Sciatic nerve (tissue), 2 donors: Measurements from ENCODE around the gene SNRK. TPM values are rescaled to one million over a fixed set of nuclear protein-coding genes. Genes with fewer than 3 reads are reported as not detected.

ENCODE experiments used
- ATAC-seq: fragments of 200-7000 bp; cut with Tn5 transposase; one replicate; pipeline ENCODE4 v1.9.1; 2020; ENCODE audit warnings: mild to moderate bottlenecking, moderate library complexity
- DNase-seq: peaks from one replicate; pipeline ENCODE4 v3.0.0-alpha.2; 2020; ENCODE audit warnings: low spot score
- intact Hi-C: fragments of 100-400 bp; cut with DNase I; formaldehyde crosslinking; loops from one replicate; pipeline ENCODE4 v1.14.2; 2022
- total RNA-seq: library from RNA; stranded (reverse); fragmentation: NEBNext Ultra II Directional; extraction: Animal tissue kit (Norgen Biotek cat#: 25700); gene quantifications from one replicate; pipeline ENCODE4 v1.2.1, GENCODE V29; 2021
- donor health status: DM: no; HTN: no; CAD: no.
- donor health status: DM: no; HTN: no; CAD: no.

SNRK gene
- total RNA-seq, 1 donor from 2014 or later = 127 TPM

DNA sequence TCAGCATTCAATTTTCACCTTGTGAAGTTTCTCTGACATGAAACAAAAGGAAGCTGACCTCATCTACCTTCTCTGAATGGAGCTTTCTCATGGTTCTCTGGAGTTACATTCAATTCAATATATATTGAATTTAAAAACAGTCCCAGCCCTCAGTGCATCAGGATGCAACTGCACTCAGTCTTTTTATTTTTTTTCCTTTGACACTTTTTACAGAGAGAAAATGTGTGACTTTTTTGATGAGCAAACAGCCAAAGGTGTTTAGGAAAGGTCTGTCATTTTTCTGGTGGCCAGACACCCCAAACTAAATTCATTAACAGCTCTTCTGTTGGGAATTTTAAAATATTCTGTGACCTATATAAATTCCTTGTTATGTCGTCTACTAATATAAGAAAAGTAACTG lies 19.3 kb upstream of the SNRK start:
- intact Hi-C loops = no loop called here
- ATAC-seq (no peak), DNase-seq (no peak)

DNA sequence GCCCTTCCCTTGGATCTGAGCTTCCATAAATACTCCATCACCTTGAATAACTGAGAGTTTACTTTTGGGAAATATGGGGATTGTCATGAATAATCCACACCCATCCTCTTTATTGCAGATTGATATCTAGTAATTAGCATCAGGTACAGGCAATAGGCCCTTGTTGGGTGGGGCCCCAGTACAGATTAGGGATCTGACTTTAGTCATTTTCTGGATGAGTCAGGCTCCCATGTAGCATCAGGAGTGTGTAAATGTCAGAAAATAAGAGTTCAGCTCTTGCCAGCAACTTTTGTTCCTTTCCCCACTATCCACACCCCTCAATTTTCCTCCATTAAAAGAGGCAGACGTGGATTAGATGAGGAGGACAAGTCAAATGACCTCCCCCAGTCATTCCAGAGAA lies 17.7 kb upstream of the SNRK start:
- intact Hi-C loops = no loop called here
- ATAC-seq = no peak
- DNase-seq = no peak

DNA sequence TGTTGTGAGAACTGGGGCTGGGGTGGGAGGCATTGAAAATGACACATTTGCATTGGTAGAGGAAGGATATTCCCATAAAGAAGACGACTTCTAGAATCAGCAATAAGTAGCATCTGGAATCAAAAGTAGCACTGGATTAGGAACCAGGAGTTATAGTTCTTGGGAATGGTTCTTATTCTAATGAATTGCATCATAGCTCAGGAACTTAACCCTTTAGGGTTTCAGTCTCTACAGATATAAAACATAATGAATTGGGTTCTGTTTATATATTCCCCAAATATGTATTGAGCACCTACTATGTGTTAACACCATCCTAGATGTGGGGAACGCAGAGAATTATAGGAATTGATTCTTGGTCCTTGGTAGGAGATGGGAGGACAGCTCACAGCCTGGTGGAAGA lies 16.3 kb upstream of the SNRK start:
- no peak for ATAC-seq
- no peak for DNase-seq
- intact Hi-C loops = no loop called here

DNA sequence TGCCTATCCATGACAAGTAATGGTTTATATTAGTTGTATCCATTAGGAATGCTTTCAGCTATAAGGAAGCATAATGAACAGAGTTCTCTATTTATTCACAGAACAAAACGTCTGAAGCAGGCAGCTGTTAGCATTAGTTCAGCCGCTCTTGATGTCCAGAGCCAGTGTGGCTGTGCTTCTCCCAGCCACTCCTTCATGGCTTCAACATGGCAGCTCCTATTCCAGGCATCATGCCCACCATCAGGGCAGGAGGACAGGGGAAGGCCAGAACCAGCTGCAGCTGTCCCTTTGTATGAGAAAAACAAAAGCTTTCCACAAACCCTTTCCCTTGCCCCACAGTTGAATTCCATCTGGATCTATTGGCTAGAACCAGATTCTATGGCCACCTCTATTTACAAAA lies 12.9 kb upstream of the SNRK start:
- DNase-seq = no peak
- intact Hi-C loops = no loop called here

DNA sequence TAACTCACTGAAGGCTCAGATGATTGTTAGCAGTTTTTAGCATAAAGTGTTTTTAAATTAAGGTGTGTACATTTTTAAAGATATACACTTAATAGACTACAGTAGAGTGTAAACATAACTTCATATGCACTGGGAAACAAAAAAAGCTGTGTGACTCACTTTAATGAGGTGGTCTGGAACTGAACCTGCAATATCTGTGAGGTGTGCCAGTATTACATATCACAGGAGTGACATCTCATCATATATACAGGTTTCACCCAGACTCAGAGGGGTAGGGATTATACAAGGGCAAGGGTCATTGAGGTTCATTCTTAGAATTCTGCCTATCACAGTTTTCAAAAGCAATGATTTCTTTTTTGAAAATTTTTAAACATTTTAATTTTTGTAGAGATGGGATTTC lies 7.3 kb upstream of the SNRK start:
- ATAC-seq = no peak
- DNase-seq = no peak
- intact Hi-C loops = no loop called here

More for the DNA sequence above, 12.9 kb upstream of the SNRK start:
- ATAC-seq = no peak

DNA sequence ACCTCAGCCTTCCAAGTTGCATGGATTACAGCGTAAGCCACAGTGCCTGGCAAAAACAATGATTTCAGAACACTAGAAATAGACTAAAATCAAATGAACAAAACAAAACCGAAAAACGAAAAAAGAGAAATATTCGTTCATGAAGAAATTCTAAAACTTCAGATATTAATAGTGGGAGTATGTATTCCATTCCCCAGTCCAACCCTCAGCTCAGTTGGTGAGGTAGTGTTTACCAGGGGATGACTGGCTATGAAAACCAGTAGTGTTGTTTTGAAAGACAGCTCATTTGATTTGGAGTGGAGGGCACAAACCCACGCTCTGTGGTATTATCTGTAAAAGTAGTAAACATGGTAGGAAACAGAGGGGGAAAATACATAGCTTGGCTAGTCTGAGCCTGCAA lies 6.8 kb upstream of the SNRK start:
- ATAC-seq = no peak
- DNase-seq = no peak
- intact Hi-C loops = no loop called here

DNA sequence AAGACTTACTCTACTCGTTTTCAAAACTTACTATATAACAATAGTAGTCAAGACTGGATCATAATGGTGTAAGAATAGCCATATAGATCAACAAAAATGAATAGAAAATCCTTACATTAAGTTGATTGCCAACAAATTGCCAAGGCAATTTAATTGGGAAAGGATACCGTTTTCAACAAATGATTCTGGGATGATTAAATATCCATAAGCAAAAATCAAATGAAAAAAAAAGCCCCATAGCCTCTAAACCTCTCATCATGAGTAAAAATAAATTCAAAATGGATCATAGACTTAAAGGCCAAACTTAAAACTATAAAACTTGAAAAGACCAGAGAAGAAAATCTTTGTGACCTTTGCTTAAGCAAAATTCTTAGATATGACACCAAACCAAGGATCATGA lies 5.3 kb upstream of the SNRK start:
- no peak for DNase-seq
- intact Hi-C loops = no loop called here
- ATAC-seq = no peak

DNA sequence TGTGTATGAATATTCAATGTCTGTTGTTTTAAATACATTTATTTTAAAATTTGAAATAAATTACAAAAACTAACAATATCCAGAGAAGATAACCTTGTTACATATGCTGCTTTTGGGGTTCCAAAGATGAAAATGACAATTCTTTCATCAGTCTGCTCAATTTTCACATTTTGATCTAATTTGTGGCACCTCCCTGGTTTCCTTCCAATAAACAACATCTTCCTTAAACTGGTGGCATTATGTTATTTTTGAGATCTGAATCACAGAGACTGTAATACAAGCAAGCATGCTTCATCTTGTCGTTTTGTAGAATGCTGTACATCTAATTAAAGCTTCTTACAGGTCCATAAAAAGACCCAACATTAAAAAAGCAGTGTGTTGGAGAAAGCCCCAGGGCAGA lies 2.2 kb upstream of the SNRK start:
- DNase-seq (no peak), ATAC-seq (no peak)
- intact Hi-C loops = no loop called here

DNA sequence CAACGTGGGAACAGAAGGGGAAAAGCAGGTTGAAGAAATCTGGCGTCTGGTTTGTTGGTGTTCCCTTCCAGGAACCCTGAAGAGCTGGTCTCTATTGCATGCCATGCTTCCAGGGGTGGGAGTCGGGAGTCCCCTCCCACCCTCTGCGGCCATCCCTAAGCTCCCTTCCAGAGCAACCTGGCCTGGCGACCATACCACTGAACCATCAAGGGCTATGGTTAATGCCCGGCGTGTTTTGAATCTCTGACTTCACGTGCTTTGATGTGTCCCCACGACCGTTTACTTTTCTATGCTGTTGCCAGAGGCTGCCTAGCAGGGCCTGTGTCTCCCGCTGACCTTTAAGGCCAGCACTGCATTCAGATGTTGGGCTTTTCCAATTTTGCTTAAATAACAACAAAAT lies 696 bp upstream of the SNRK start:
- intact Hi-C loops = no loop called here

DNA sequence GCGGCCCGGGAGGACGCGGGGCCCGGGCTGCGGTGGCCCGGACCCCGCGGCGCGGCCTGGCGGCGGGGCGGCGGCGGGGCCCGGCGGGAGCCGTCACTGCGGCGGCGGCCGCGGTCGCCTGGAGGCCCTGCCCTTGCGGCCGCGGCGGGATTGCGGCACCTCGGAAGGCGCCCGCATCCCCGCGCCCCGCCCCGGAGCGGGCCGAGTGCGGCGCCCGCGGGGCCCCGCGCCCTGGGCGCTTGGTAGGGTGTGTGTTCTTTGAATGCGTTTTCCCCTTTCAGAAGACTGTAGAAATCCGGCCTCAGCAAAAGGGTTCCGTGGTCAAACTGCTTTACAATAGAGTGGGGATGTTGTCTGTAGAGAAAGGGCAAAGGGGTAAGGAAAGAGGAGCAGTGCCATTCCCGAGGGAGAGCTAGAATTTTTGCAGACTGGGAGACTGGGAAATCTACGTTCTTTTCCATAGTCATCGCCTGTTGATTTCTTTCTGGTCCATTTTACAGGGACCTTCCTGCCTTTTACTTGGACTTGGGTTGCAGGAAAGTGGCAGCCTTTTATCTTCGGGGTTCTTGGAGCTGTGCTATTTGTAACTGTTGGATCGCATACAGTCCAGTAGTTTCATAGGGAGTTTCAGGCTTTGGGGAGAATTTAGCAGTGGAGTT lies 630 bp downstream of the SNRK start:
- intact Hi-C loops = no loop called here
- DNase-seq = no peak
- no peak for ATAC-seq

More for the DNA sequence above, 696 bp upstream of the SNRK start:
- ATAC-seq (peak; percentile 16), DNase-seq (no peak)

DNA sequence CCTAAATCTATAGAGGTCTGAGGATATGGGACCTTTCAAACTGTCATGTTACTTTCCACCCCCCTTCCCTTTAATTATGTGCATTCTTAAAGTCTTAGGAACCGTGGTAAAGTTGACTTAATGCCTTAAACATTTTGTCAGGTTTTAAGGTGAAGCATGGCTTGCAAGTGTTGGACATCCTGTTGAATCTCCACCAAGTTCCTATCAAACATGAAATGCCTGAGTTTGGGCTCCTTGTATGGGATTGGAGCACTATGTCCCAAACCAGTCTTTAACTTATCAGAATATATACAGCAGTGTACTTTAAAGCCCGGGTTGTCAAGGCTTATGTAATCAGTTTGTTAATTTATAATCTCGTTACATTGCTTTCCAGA lies 1.1 kb downstream of the SNRK start:
- ATAC-seq = no peak
- DNase-seq = no peak
- intact Hi-C loops = no loop called here

DNA sequence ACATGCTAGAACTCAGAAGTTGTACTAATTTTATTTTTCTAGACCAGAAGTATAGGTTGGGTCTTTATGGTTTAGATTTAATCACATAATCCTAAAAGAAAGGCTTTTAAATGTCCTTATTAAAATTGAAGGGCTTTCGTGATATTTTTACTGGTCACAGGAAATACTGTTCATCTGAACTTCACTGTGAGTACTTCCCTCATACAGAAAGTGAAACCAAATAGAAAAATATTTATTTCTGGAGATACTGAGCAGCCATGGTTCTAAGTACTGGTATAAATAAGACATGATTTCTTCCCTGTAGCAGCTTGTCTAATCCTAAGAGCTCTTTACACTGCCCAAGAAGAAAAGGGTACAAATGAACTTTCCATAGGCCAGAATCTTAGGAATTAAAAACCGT lies 2.0 kb downstream of the SNRK start:
- ATAC-seq (peak; percentile 58), DNase-seq (no peak)
- intact Hi-C loops = no loop called here

DNA sequence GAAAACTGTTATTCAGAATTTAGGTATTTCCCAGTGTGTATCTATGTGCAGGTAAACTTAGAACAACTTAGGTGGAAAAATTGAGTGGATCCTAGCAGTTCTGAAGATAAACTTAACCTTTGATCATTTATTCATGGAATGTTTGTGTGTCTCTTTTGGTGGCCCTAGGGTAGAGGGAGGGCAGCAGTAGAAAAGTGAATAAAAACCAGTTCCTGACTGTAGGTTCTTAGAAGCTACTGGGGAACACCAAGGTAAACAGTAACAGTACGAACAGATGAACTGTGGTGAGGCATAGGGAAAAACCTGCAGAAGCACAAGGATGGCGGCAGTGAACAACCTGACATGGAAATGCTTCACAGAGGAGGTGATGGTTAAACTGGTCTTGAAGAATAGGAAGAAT lies 2.5 kb downstream of the SNRK start:
- intact Hi-C loops = no loop called here
- ATAC-seq (no peak), DNase-seq (no peak)

DNA sequence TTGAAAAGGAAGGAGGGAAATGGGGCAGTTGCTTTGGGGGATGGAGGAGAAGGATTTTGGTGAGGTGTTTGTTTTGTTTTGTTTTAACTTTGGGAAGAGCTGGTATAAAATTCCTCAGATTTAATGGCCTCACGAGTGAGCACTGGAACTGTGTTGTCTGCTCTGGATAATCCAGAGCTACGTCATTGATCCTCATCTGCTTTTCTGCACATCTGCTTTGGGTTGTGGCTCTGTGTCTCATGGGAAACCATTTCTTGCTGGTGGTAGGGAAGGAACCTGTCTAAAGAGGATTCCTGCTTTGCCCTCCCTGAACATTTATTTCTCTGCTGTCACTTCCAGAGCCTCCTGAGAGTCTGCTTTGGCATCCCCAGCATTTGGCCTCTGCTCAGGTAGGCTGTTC lies 3.1 kb downstream of the SNRK start:
- intact Hi-C loops = no loop called here
- ATAC-seq (no peak), DNase-seq (no peak)

DNA sequence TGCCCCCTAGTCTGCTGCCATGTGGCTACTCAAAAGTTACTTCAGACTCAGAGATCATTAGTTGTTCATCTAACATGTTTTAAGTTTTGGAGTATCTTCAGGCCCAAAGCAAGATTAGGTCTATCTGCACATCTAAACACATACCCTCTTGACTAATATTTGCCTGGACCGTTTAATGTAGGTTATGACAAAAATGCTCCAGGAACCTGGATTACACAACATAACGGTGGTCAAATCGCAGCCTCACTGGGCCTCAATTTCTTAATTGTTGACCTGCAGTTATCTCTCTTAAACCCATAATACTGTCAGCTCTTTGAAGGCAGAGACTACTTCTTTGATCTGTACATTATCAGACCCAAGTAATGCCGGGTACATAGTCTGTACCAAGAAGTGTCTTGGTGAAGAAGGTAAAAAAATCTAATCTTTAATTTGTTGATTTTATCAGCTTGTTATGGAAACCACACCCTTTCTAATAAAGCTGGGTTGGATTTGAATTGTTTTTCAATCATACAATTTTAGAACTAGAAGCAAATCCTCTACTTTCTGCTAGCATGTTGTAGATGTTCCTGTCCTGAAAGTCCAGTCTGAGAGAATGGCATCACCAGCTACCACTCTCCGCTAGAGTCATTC lies 3.6 kb downstream of the SNRK start:
- intact Hi-C loops = no loop called here
- ATAC-seq = no peak
- no peak for DNase-seq

DNA sequence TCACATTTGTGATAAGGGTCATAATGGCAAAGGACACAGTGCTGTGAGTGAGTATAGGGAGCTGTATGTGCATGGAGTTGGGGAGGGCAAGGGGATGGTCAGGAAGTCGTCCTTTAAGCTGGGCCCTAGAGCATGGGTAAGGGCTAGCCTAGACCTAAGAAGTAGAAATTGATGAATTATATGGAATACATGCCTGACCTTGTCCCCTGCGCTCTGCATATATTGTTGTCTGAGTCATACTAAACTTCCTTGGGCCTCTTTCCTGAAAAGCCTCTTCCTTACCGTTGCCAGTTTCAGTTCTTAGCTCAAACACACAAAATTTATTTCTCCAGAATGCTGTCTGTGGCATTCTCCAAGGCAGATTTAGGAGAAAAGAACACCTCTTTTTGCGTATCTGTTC lies 4.6 kb downstream of the SNRK start:
- DNase-seq = no peak
- ATAC-seq = no peak
- intact Hi-C loops = no loop called here

DNA sequence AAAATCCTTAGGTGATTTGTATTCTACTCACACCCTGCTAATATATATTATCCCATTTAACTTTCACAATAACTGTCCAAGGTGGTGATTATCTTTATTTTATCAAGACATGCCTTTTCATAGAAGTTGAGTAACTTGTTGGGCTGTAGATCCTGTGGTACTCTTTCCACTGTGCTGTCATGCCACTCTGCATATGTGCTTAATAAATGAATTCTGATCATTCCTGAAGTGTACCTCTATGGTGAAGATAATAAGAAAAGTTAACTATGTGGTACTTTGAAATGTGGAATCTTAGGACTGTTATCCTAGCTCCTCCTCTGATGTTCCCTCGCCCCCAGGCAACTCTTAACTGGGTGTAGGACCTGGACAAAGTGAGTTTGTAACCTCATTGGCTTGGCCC lies 5.2 kb downstream of the SNRK start:
- intact Hi-C loops = no loop called here

DNA sequence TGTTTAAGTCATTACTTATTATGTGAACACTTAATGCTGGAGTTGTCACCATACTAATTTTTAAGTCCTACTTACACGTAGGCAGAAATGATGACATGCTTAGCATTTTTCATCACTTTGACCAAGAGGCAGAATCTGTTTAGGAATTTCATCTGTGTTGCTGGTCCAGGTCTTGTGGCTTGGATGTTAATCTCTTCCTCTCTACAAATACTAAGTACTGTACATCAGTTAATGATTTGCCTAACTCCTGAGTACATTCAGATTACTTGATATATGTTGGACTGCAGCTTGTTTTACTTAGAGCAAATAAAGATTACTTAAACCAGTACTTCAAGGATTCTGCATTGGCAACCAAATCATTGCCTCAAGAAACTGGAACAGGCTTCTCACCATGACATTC lies 8.6 kb downstream of the SNRK start:
- DNase-seq (no peak), ATAC-seq (no peak)
- intact Hi-C loops = no loop called here

More for the DNA sequence above, 5.2 kb downstream of the SNRK start:
- ATAC-seq = no peak
- no peak for DNase-seq

DNA sequence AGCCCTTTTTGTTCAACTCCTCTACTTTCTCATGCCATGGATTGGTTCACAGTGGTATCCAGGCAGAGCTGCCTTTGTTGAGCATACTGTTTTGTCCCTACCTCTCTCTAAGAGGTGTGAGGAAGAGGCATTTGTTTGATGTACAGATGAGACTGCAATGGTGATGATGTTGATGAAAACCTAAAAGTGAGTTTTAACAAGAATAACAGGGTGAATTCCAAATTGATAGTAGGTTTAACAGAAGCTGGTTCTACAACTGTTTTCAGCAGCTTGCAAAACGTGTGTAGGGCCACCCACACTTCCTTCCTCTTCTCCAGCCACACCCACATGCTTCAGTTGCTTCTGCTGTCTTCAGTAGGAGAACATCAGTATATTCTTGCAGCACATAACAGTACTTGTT lies 10.2 kb downstream of the SNRK start:
- ATAC-seq = no peak
- intact Hi-C loops = no loop called here
- DNase-seq = no peak

DNA sequence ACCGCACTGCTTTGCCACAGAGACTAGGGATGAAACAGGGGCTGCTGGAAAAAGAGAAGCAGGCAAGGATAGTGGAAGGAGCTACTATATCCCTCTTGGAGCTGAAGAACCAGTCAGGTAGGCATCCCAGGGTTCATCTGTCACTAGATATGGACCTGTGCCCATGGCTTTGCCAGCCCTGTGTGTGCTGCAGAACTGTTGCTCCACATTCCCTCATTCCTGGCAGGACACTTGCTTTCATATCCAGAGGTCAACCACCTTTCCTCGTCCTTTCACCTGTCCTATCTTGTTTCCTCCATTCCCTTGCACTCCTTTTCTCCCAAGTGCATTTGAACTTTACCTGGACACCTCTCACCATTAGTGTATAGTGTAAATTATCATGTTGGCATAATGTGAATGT lies 12.0 kb downstream of the SNRK start:
- no peak for ATAC-seq
- intact Hi-C loops = no loop called here
- DNase-seq = no peak

DNA sequence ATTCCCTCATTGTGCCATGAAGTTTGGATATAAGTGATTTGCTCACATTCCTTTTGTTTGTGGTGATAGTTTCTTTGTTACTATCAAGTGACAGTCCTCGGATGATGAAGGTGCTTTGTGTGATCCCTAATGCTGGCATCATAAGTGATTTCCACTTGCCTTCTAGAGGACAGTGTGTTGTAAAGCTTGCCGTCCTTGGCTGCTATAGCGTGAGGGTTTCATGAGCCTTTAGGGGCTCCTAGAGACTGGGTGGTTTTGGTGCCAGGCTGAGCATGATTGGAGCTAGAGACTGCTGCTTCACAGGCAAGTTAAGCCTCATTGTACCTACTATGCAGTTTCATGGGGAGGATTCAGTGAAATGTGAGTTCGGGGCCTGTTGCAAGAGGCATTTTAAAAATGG lies 12.4 kb downstream of the SNRK start:
- intact Hi-C loops = no loop called here
- no peak for DNase-seq
- ATAC-seq = no peak
